ENCODE results near the gene SLC43A2. TPM values are rescaled to one million over a fixed set of nuclear protein-coding genes. Genes with fewer than 3 reads are reported as not detected.

SLC43A2 gene
- polyA plus RNA-seq, 1 donor from 2014 or later, result 60.1 TPM

DNA sequence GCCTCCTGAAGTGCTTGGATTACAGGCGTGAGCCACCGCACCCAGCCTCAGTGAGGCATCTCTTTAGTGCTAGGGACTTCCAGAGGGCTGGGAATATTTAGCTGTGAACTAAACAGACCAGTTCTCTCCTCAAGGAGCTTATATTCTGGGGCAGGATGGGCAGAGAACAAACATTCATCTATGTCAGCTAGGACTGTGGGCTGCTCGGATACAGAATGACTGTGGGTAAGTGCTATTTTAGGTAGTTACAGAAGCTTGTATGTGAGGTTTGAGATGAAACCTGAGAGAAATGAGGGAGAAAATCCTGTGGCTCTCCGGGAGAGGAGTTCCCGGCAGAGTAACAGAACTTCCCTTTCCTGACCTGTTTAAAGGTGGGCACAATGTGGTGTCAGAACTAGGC, 106.0 kb downstream of the SLC43A2 start:
- Histone ChIP-seq H3K9me3 (ENCODE audit: low read length) (no peaks in the 10 kb centered on the region), H3K9me2 (ENCODE audit: insufficient read depth, low read length) (no peaks in the 10 kb centered on the region), H3K4me2 (ENCODE audit: low read length) (no peak overlapping the region), H3K79me2 (replicated peaks; ENCODE audit: insufficient read depth, low read length) (peaks cover 3% of the 10 kb centered on the region), H3K36me3 (ENCODE audit: insufficient read depth, low read length) (no peaks in the 10 kb centered on the region), H3K4me3 (ENCODE audit: low read length) (no peak overlapping the region), H2AFZ (ENCODE audit: low read depth, low read length) (no peak overlapping the region), H3K27me3 (ENCODE audit: insufficient read depth, low read depth, low read length) (no peaks in the 10 kb centered on the region), H3F3A (ENCODE audit: insufficient read depth, low read length, poor library complexity, severe bottlenecking) (no peaks in the 10 kb centered on the region), H3K27ac (ENCODE audit: low read length) (no peak overlapping the region), H4K20me1 (ENCODE audit: insufficient read depth) (no peaks in the 10 kb centered on the region), H3K9ac (ENCODE audit: low read length) (no peak overlapping the region)
- TF ChIP-seq, protein P1, sequence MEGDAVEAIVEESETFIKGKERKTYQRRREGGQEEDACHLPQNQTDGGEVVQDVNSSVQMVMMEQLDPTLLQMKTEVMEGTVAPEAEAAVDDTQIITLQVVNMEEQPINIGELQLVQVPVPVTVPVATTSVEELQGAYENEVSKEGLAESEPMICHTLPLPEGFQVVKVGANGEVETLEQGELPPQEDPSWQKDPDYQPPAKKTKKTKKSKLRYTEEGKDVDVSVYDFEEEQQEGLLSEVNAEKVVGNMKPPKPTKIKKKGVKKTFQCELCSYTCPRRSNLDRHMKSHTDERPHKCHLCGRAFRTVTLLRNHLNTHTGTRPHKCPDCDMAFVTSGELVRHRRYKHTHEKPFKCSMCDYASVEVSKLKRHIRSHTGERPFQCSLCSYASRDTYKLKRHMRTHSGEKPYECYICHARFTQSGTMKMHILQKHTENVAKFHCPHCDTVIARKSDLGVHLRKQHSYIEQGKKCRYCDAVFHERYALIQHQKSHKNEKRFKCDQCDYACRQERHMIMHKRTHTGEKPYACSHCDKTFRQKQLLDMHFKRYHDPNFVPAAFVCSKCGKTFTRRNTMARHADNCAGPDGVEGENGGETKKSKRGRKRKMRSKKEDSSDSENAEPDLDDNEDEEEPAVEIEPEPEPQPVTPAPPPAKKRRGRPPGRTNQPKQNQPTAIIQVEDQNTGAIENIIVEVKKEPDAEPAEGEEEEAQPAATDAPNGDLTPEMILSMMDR (IDR thresholded peaks at IDR 0.05; ENCODE audit: poor library complexity, severe bottlenecking), result no peak
- no peak for TF ChIP-seq RAD21 (conservative IDR thresholded peaks at IDR 0.05)
- TF ChIP-seq REST (IDR thresholded peaks at IDR 0.05; ENCODE audit: borderline replicate concordance), result no peak
- TF ChIP-seq EZH2 (IDR thresholded peaks at IDR 0.05; ENCODE audit: borderline replicate concordance, insufficient read depth, low read length, poor library complexity, severe bottlenecking), result no peak
- no peak for TF ChIP-seq MXI1 (conservative IDR thresholded peaks at IDR 0.05; ENCODE audit: poor library complexity, severe bottlenecking)
- TF ChIP-seq POLR2AphosphoS5 (IDR thresholded peaks at IDR 0.05), result no peak
- TF ChIP-seq EP300 (conservative IDR thresholded peaks at IDR 0.05; ENCODE audit: poor library complexity, severe bottlenecking), result no peak
- no peak for TF ChIP-seq SMC3 (conservative IDR thresholded peaks at IDR 0.05; ENCODE audit: poor library complexity)

- Histone ChIP-seq H3K9ac (ENCODE audit: low read length) (no peak overlapping the region), H3K79me2 (replicated peaks; ENCODE audit: insufficient read depth, low read length) (peaks cover 10% of the 10 kb centered on the region), H3K27me3 (ENCODE audit: insufficient read depth, low read depth, low read length) (no peaks in the 10 kb centered on the region), H3K4me2 (ENCODE audit: low read length) (no peak overlapping the region), H3K4me3 (ENCODE audit: low read length) (no peak overlapping the region), H3K27ac (ENCODE audit: low read length) (no peak overlapping the region), H3F3A (ENCODE audit: insufficient read depth, low read length, poor library complexity, severe bottlenecking) (no peaks in the 10 kb centered on the region), H3K9me3 (ENCODE audit: low read length) (no peaks in the 10 kb centered on the region), H3K9me2 (ENCODE audit: insufficient read depth, low read length) (no peaks in the 10 kb centered on the region), H3K36me3 (ENCODE audit: insufficient read depth, low read length) (no peaks in the 10 kb centered on the region), H4K20me1 (ENCODE audit: insufficient read depth) (no peaks in the 10 kb centered on the region), H2AFZ (ENCODE audit: low read depth, low read length) (no peak overlapping the region)
- no peak for TF ChIP-seq REST (IDR thresholded peaks at IDR 0.05; ENCODE audit: borderline replicate concordance)
- TF ChIP-seq POLR2AphosphoS5 (IDR thresholded peaks at IDR 0.05), result no peak
- TF ChIP-seq, protein P1 (IDR thresholded peaks at IDR 0.05; ENCODE audit: poor library complexity, severe bottlenecking), result no peak
These were observed 107.5 kb downstream of the SLC43A2 start for GRCh38 chr17:1521086-1521640.
